RWPE2 (cell line): ENCODE data around the gene MED15.

ENCODE experiments used
- ATAC-seq: fragments of 200-7000 bp; cut with Tn5 transposase; 3 replicates; pipeline ENCODE4 v1.9.1; 2021; ENCODE audit warnings: low read depth
- DNase-seq: peaks from one replicate; pipeline ENCODE4 v3.0.0-alpha.2; 2020; ENCODE audit warnings: low spot score
- H3K27ac ChIP-seq: fragments of 450-650 bp; 2 replicates; pipeline ENCODE4 v1.5.1; 2017; ENCODE audit warnings: mild to moderate bottlenecking; ENCODE audit not compliant: poor library complexity, severe bottlenecking
- H3K27me3 ChIP-seq: fragments of 250-450 bp; sonication (Bioruptor Pico); 2 replicates; pipeline ENCODE4 v1.5.1; 2021; ENCODE audit warnings: mild to moderate bottlenecking, moderate library complexity; ENCODE audit not compliant: insufficient read depth, poor library complexity, severe bottlenecking
- H3K36me3 ChIP-seq: fragments of 250-450 bp; sonication (Bioruptor Pico); 2 replicates; pipeline ENCODE4 v1.5.1; 2020; ENCODE audit warnings: low read depth, mild to moderate bottlenecking, moderate library complexity
- H3K4me1 ChIP-seq: fragments of 250-450 bp; sonication (Bioruptor Pico); 2 replicates; pipeline ENCODE4 v1.5.1; 2021; ENCODE audit warnings: mild to moderate bottlenecking, moderate library complexity; ENCODE audit not compliant: insufficient read depth, poor library complexity, severe bottlenecking
- H3K4me3 ChIP-seq: fragments of 250-450 bp; sonication (Bioruptor Pico); 2 replicates; pipeline ENCODE4 v1.5.1; 2021; ENCODE audit warnings: mild to moderate bottlenecking, moderate library complexity; ENCODE audit not compliant: severe bottlenecking
- H3K9me3 ChIP-seq: fragments of 250-450 bp; sonication (Bioruptor Pico); 2 replicates; pipeline ENCODE4 v1.5.1; 2021; ENCODE audit warnings: mild to moderate bottlenecking, moderate library complexity; ENCODE audit not compliant: severe bottlenecking
- TF ChIP-seq, protein P1 (sequence below): fragments of 450-650 bp; IDR thresholded peaks from one replicate; pipeline ENCODE4 v1.5.1; 2017; ENCODE audit warnings: mild to moderate bottlenecking, moderate library complexity; ENCODE audit not compliant: poor library complexity, severe bottlenecking

Gene MED15

DNA sequence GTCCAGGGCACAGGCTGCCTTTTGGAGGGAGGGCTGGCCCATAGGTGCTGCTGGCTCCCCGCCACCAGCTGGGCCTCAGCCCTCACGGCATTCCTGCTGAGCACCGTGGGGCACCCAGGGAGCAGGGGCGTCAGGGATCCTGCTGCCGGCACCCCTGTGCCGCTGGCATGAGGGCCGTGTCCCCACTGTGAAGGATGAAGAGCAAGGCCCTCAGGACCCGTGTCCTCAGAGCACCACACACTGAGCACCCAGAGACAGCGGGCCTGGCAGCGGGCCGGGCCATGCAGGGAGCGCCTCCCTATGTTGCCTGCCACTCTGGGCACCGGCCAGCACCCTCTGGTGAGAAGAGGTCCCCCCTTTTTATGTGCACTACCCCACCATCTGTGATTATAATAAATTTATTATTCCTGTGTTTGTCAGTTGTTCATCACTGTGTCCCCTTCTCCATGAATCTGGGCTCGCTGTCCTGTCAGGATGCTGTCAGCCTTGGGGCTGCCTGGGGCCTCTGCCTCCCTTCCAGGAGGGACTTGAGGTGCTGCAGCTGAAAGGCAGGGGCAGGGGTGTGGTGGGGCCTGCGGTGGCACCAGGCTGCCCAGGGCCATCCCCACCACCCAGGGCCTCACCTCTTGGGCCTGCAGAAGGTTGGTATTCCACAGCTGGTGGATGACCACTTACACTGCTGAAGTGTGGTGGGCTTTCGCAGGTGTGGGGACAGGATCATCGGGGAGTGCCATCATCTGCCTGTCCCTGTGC is 80.0 kb downstream of the MED15 start:
- H3K4me1 ChIP-seq: peaks cover 4% of the 10 kb centered on the region
- H3K27me3 ChIP-seq: no peaks in the 10 kb centered on the region
- H3K4me3 ChIP-seq: no peak overlapping the region
- DNase-seq: peak; percentile 59
- no peaks in the 10 kb centered on the region for H3K9me3 ChIP-seq
- H3K36me3 ChIP-seq: peaks cover 48% of the 10 kb centered on the region
- H3K27ac ChIP-seq: no peak overlapping the region
- TF ChIP-seq, protein P1, sequence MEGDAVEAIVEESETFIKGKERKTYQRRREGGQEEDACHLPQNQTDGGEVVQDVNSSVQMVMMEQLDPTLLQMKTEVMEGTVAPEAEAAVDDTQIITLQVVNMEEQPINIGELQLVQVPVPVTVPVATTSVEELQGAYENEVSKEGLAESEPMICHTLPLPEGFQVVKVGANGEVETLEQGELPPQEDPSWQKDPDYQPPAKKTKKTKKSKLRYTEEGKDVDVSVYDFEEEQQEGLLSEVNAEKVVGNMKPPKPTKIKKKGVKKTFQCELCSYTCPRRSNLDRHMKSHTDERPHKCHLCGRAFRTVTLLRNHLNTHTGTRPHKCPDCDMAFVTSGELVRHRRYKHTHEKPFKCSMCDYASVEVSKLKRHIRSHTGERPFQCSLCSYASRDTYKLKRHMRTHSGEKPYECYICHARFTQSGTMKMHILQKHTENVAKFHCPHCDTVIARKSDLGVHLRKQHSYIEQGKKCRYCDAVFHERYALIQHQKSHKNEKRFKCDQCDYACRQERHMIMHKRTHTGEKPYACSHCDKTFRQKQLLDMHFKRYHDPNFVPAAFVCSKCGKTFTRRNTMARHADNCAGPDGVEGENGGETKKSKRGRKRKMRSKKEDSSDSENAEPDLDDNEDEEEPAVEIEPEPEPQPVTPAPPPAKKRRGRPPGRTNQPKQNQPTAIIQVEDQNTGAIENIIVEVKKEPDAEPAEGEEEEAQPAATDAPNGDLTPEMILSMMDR: no peak
- no peak for ATAC-seq

DNA sequence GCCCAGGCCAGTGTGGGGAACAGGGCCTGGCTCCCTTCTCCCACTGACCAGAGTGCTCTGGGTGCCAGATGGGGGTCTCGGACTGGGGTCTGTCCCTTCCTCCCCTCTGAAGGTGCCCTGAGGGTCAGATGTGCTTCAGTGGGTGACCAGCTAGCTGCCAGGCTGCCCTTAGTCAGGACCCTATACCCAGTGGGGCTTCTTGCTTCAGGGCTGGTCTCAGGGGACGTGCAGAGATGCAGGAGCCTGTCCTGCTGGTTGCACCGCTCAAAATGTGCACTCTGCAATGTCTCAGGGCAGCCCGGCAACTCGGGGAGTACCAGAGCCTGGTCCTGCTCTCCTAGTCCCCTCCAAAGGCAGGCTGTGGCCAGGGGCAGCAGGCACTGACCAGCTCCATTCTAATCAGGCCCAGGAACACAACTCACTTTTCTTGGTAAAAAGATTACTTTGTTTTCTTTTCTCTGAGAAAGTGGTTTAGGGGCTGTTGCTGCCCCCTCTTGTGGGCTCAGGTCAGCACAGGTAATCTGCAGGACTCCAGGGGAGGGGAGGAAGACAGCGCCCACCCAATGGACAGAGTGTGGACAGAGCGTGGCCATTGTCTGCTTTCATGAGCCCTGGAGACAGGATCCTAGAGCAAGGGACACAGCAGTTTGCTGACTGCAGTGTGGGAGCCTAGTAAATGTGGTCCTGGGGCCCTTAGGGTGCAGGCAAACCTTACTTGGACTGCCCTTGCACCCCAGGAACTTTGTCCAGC is 80.9 kb downstream of the MED15 start:
- peak; percentile 27 for DNase-seq
- peaks cover 4% of the 10 kb centered on the region for H3K4me1 ChIP-seq
- peak; percentile 15 for ATAC-seq
- peaks cover 39% of the 10 kb centered on the region for H3K36me3 ChIP-seq
- H3K4me3 ChIP-seq: no peak overlapping the region
- peak overlapping the region; percentile 34 for H3K27ac ChIP-seq
- TF ChIP-seq, protein P1: no peak
- H3K27me3 ChIP-seq: no peaks in the 10 kb centered on the region
- H3K9me3 ChIP-seq: no peaks in the 10 kb centered on the region

DNA sequence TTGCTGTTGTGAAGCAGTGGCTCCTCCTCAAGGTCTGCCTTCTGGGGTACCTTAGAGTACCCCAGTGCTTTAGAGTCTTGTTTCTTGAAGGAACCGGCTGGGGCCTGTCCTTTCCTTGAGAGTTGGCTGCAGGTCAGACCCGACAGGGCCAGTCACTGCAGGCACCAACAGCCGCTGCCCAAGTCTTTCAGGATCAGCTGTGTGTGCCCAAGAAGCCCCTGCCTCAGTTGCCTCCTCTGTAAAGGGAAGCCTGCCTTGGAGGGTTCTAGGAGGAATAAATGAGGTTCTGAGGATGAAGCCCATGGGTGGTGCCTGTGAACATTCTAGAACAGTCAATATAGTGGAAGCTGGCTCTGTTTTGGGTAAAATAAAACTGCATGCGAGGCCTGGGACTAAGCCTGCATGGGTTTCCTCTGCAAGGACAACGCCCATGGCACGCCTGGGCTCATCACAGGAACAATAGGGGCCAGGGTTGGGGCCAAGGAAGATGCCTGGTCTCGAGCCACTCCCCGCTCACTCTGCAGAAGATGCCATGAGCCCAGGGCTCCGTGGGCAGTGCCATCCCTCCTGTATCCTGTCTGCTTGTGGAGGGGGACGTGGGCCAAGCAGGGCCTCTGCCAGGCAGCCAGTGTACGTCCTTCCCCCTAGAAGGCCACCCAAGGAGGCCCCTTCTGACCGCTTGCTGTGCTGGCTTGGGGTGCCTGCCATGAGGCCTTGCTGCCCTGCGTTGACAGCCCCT is 81.6 kb downstream of the MED15 start:
- peak; percentile 13 for ATAC-seq
- peaks cover 4% of the 10 kb centered on the region for H3K4me1 ChIP-seq

DNA sequence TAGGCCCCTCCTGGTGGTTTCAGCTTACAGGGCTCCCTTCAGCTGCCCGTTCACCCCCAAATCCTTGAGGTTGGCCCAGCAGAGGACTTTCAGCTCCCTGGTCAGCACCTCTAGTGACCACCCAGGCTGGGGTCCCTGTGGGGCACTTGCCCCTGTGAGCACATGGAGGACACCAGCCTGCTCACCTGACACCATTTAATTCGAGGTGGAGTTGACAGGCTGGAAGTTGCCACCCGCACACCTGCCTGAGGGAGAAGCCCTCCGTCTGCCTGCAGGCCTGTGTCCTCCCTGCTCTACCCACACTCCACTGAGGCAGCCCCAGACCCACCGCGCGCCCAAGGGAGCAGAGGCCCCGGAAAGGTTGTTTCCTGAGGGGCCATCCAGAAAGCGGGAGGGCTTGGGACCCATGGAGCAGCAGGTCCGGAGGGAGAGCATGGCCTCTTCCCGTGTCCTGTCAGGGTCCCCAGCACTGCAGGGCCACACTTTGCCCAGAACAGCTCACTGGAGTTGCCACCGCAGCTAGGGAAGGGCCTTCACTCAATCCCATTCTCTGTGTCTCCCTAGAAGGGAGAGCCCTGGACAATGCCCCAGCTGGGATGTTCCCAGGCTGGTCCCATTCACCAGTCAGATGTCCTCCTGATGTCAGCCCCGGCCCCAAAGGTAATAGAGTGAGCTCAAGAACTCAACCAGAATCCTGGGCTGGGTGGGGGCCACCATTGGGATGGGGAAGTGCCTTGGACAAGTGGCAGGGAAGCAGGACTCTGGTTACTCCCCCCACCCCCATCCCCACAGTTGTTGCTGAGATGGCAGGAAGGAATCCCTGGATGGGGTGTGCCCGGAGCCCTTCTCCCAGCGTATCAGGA is 82.4 kb downstream of the MED15 start:
- Histone ChIP-seq H3K27me3 (no peaks in the 10 kb centered on the region), H3K27ac (no peak overlapping the region), H3K4me3 (no peak overlapping the region), H3K9me3 (no peaks in the 10 kb centered on the region), H3K4me1 (peaks cover 4% of the 10 kb centered on the region), H3K36me3 (peaks cover 23% of the 10 kb centered on the region)
- ATAC-seq (0 out of 3 replicates have a peak, but pooled peaks have one; percentile 2), DNase-seq (peak; percentile 56)
- TF ChIP-seq, protein P1: no peak

More for the DNA sequence above, 81.6 kb downstream of the MED15 start:
- TF ChIP-seq, protein P1: no peak
- H3K36me3 ChIP-seq: peaks cover 32% of the 10 kb centered on the region
- no peaks in the 10 kb centered on the region for H3K27me3 ChIP-seq
- H3K4me3 ChIP-seq: no peak overlapping the region
- H3K9me3 ChIP-seq: no peaks in the 10 kb centered on the region
- peak; percentile 47 for DNase-seq
- peak overlapping the region; percentile 34 for H3K27ac ChIP-seq
